ENCODE data around the gene STK11.
A peak's percentile ranks its signal among the peaks of the same experiment; 100 is the strongest.

The STK11 gene, protein sequence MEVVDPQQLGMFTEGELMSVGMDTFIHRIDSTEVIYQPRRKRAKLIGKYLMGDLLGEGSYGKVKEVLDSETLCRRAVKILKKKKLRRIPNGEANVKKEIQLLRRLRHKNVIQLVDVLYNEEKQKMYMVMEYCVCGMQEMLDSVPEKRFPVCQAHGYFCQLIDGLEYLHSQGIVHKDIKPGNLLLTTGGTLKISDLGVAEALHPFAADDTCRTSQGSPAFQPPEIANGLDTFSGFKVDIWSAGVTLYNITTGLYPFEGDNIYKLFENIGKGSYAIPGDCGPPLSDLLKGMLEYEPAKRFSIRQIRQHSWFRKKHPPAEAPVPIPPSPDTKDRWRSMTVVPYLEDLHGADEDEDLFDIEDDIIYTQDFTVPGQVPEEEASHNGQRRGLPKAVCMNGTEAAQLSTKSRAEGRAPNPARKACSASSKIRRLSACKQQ

DNA sequence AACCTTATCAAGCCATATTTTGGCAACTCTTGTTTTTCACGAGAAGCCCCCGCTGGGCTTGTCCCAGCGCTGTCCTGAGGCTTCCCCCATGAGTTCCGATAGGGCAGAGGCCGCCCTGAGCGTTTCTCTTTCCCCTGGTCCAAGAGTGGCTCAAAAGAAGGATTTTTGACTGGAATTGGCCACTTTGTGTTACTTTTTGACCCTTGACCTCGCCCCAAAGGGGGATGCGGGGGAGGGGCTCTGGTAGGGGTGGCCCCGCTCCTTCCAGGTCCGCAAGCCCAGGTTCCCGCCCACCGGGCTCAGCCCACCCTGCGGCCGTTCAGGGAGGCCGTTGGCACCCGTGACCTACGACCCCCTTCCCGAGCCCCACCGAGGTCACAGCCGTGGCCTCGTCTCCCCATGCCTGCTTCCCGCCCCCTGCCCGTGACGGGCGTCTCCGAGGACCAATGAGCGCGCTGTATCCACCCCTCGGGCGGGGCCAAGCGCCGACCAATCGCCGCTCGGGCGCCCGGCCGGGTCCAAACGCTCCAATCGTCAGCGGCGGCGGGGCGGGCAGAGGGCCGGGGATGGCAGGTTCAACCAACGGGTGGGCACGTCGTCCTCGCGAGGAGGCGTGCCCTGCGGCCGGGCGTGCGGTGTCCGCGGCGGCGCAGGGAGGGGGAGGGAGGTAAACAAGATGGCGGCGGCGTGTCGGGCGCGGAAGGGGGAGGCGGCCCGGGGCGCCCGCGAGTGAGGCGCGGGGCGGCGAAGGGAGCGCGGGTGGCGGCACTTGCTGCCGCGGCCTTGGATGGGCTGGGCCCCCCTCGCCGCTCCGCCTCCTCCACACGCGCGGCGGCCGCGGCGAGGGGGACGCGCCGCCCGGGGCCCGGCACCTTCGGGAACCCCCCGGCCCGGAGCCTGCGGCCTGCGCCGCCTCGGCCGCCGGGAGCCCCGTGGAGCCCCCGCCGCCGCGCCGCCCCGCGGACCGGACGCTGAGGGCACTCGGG lies at the start of gene STK11:
STK11 (plus strand) TSS at position 665 of the 986 bp plus-strand sequence. CDS start 1,136 bp downstream, outside the sequence.
- peak; percentile 92 for DNase-seq

DNA sequence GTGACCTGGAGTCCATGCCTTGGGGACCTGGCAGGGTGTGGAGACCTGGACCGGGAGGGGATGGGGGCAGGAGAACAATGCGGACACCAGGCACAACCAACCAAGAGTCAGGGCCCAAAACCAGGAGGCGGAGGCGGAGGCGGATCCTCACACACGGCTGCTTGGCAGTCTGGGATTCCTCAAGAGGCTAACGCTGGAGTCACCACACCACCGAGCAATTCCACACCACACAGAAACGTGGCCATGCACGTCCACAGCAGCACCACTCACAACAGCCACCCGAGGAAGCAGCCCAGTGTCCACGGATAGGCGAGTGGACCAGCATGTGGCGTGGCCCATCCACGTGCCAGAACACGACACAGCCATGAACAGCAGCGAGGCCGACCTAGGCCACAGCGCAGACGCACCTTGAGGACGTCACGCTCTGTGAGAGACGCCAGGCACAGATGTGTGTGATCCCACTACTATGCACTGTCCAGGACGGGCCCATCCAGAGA lies 49.2 kb upstream of the STK11 start:
- DNase-seq = no peak

DNA sequence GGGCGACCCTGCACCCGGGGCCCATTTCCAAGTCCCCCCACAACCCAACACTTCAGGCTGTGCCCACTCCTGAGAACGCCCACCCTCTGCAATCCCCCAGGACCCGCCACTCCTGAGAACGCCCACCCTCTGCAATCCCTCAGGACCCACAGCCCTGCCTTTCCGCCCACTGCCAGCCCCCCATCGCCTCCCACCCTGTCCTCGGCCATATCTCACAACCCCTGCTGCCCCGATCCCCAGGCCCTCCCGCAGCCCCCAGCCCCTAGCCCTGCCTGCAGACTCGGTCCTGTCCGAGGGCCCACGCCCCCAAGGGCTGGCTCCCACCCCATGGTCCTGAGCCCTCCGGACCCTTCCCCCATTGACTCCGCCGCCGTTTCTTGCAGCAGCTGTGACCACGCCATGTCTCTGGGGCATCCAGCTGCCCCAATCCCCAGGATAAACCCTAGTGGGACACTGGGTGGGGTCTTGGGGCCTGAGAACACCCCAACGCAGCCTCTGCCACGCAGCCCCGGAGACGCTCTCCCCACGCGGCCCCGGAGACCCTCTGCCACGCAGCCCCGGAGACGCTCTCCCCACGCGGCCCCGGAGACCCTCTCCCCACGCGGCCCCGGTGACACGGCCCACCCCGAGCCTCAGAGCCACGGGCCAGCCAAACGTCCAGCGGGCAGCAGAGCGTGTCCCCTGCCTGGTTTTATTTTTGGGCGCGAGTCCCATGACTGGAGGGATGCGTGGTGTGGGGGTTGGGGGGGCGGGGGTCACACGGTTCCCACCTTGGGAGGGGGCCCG lies 48.6 kb upstream of the STK11 start:
- no peak for DNase-seq

DNA sequence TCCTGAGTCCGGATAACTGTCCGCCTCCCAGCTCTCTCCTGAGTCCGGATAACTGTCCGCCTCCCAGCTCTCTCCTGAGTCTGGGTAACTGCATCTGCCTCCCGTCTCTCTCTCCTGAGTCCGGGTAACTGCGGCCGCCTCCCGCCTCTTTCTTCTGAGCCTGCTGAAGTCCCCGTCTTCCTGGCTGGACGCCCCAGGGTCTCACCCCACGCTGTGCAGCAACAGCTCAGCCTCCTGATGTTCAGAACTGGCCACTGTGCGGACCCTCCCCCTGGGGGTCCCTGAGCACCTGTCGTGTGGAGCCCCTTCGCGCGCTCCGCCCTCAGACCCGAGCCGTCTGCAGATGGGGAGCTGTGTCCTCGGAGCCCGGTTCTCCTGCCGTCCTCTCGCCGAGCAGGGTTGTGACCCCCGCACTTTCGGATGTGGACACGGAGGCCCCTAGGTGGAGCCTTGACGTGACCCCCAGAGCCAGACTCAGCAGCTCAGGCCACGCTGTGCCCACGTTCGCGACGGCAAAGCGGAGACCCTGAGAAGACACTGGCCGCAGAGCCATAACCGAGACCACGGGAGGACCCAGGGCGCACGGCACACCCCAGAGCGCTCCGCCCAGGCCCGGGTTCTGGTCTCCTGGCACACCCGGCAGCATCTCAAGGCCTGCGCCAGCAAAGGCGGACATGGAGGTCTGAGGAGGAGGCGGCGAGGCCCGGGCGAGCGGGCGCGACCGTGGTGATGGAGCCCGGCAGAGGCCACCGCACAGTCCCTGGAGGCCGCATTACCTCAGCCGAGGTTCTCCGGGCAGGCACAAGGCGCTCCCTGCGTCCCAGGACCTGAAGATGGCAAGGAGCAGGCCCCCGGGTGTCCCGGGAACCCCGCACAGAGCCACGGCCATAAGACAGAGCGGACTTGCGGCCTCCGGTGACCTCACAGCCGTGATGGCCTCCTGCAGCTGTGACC lies 47.4 kb upstream of the STK11 start:
- no peak for DNase-seq

DNA sequence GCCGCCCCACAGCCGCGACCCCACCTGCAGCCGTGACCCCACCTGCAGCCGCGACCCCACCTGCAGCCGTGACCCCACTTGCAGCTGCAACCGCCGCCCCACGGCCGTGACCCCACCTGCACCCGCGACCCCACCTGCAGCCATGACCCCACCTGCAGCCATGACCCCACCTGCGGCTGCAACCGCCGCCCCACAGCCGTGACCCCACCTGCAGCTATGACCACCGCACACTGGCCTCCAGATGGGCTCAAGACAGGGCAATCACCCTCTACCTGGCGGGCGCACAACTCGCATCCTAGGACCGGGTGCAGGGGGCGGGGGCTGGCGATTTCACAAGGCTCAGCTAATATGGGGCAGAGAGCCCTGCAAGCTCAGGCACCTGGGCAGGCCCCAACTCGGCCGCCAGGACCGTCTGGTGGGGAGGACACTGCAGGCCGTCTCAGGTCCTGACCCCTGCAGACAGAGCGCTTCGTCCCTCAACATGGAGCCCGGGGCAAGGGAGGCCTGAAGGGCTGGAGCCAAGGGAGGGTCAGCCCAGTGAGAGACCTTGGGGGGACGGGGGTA lies 46.6 kb upstream of the STK11 start:
- no peak for DNase-seq

DNA sequence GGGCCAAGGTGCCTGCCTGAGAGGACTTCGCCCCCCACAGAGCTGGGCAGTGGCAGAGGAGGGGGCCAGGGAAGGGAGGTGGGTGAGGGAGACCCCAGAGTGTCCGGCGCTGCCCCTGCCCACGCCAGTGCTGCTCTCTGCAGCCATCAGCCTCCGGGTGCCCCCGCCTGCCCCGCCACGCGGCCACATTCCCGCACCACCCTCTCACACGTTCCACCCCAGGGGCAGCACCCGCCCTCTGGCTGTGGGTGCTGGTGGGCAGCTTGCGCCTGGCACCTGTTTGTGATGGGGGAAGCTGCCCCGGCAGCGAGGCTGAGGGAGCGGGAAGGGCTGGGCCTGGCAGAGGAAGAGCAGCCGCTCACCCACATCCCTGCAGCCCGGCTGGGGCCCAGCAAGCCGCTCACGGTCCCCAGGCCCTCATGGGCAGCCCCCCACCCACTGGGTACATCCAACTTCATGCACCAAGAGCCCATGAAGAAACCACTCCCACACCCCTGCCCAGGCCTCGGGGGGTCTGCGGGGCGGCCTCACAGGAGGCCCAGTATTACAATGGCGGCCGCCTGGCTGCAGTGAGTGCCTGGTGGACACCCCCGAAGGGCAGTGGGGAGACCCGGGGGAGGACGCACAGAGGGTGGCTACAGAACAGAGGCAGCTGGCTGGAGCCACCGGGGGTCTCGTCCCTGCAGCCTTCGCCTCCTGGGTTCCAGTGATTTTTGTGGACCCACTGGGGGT lies 45.5 kb upstream of the STK11 start:
- DNase-seq = no peak

DNA sequence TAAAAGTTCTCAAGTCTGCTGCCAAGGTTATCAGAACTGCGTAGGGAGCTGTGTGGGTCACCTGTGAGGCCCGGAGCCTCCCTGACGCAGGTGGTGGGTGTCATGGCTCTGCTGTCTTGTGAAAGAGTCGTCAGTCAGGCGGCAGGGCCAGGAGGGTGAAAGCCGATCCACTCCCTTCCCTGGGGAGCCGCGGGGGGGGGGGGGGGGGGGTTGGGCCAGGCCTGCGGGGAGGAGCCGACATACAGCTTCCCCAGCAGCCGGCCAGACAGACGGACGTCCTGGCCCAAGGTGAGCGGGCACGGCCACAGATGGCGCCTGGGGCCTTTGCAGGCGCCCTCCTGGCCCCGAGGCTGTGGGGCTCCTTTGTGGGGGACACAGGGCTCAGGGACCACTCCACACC lies 43.9 kb upstream of the STK11 start:
- no peak for DNase-seq

DNA sequence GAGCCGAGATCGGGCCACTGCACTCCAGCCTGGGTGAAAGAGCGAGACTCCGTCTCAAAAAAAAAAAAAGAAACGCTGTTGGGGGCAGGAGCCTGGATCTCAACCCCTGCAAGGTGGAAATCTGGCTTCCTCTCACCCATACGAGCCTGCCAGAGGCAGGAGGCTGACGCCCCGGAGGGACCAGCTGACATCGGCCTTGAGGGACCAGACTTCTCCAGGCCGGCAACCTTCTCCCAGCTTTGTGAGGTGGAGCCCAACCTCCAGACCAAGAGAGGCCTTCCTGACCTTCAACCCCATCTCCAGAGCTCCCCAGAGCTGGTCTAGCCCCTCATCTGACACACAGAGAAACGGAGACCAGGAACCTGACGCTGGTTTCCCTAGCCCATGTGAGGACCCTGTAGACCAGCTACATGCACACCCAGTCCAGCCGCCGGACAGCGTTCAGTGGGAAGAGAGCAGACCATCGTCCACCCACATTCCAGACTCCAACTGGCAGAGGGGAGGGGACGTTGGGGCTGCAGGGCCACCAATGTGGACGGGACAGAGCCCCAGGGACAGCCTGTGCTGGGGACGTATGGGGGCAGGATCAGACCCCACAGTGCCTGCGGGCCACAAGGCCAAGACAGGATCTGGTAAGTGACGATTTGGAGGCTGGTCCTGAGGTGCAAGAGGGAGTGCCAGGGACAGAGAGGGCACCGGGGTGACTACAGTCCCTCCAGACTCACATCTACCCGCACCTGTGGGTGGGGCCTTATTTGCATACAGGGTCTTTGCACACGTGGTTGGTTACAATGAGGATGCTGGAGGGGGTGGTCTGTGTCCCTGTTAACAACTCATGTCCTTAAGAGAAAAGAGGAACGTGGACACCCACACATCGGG lies 42.9 kb upstream of the STK11 start:
- DNase-seq = no peak

DNA sequence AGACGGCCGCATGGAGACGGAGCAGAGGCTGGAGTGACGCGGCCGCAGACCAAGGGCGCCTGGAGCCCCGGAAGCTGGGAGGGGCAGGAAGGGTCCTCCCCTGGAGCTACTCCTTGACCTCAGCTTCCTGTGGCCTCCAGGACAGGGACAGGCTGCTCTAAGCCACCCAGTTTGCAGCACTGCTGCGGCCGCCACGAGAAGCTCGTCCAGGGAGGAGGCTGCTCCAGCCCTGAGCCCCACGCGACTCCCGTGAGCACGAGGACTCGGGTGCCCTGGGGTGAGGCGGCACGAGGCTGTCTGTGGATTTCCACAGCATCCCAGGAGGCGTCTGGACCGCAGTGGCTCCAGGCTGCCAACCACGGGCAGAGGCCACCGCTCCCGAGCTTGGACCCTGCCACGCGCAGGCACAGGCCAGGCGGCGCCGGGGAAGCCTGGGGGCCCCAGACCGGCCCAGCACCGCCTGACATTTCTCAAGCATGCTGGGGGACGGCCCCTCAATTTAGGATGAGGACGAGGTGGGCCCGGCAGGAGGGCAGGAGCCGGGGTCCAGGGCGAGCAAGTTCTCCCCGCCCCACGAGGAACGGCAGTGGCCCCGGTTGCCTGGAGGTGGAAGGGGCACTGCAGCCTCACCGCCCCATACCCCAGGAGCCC lies 42.2 kb upstream of the STK11 start:
- DNase-seq = no peak

DNA sequence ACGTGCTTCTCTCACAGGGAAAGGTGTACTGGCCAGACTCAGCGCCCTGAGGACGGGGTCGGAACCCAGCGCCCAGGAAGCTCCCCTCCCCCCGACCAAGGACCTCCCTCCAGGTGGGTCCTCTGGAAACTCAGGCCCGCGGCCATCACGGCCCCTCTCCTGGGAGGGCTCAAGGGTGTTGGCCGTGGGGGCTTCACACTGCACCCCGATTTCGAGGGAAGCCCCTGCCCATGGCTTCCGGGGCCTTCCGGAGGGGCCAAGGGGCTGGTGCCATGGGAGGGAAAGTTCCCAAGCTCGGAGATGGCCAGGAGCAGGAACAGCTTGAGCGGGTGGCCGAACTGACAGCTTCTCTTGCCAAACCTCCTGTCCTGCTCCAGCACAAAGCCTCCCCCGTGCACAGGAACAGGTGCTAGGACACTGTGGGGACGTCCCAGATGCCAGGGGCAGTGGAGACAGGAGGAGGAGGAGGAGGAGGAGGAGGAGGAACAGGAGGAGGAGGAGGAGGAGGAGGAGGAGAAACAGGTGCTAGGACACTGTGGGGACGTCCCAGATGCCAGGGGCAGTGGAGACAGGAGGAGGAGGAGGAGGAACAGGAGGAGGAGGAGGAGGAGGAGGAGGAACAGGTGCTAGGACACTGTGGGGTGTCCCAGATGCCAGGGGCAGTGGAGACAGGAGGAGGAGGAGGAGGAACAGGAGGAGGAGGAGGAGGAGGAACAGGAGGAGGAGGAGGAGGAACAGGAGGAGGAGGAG lies 41.5 kb upstream of the STK11 start:
- DNase-seq = no peak

DNA sequence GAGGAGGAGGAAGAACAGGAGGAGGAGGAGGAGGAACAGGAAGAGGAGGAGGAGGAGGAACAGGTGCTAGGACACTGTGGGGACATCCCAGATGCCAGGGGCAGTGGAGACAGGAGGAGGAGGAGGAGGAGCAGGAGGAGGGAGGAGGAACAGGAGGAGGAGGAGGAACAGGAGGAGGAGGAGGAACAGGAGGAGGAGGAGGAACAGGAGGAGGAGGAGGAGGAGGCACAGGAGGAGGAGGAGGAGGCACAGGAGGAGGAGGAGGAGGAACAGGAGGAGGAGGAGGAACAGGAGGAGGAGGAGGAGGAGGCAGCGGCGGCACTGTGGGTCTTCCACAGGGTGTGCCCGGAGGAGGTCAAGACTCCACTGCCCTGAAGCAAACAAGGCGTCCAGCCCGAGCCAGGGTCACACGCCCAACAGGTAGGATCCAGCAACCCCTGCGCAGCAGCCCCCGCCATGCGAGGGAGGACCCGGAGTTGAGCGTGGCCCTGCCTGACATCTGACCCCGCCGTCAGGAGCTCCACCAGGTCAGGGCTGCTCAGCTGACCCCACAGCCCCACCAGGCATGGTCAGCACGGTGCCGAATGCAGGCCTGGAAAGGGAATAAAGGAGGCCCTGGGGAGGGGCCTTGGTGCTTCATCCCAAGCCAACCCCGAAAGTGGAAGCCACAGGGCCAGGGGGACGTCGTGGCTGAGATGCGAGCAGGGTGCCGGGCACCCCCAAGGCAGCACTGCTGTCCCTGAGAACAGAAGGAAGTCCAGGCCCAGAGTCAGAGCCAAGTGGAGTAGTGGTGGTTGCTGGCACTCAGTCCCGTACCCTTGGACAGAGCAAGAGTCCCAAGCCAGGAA lies 40.7 kb upstream of the STK11 start:
- no peak for DNase-seq

DNA sequence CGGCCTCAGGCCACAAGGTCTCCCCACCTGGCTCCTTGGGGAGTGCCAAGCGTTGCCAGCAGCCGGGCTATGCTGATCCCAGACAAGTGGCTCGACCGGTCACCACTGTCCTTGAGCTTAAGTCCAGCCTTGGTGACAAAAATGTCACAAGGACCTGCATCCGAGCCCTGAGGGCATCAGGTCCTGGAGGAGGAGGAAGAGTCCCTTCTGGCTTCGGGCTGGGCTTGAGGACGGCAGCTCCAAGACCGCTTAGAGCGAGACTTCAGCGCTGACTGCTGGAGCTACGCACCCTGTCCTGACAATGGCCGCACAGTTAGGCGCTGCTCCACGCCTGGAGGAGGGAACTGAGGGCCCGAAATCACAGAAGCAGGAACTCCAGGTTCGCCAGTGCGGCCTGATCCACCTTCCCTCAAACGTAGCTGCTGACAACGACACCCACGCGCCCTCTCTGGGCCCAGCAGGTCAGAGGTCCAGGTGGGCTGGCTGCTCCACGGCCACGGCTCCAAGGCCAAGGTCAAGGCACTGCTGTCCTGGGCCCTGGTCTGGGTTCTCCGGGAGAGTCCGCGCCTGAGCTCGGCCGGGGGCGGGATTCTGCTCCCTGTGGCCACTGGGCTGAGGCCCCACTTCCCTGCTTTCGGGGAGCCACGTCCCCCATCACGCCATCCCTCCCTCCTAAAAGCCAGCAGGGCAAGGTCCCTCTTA lies 38.6 kb upstream of the STK11 start:
- DNase-seq = no peak

DNA sequence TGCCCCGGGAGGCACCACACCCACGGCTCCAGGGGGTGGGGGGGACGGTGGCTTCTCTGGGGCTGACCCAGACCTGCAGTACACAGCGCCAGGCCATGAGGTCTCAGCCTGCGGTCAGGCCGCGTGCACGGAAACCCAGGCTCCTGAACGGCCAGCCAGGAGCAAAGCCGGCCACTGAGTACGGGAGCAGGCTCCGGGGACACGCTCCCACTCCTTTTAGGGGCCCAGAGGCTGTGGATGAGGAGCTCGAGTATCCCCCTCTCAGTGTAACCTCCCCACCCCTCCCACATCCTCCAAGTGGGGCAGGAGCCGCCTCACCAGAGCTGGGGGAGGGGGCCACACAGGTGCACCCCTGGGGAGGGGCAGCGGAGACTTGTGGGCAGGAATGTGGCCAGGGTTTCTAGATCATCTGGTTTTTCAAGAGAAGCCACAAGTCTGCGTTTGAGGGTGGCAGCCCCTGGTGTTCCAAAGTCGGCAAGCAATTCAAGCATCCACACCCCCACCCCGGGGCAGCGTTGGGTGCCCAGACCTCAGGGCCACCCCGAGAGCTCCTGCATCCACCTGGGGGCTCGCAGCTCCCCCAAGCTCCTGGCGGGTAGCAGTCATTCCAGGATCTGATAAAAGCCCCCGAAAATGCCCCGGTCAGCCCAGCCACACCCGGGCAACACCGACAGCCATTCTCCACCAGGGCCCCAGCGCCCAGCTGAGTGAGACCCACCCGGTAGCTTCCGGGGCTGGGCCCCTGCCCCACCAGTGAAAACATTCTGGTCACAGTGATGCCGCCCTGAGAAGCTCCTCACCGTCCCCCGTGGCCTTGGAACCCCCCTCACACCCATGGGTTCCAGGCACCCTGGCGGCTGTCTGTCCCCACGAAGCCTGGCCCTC lies 37.6 kb upstream of the STK11 start:
- DNase-seq = no peak

DNA sequence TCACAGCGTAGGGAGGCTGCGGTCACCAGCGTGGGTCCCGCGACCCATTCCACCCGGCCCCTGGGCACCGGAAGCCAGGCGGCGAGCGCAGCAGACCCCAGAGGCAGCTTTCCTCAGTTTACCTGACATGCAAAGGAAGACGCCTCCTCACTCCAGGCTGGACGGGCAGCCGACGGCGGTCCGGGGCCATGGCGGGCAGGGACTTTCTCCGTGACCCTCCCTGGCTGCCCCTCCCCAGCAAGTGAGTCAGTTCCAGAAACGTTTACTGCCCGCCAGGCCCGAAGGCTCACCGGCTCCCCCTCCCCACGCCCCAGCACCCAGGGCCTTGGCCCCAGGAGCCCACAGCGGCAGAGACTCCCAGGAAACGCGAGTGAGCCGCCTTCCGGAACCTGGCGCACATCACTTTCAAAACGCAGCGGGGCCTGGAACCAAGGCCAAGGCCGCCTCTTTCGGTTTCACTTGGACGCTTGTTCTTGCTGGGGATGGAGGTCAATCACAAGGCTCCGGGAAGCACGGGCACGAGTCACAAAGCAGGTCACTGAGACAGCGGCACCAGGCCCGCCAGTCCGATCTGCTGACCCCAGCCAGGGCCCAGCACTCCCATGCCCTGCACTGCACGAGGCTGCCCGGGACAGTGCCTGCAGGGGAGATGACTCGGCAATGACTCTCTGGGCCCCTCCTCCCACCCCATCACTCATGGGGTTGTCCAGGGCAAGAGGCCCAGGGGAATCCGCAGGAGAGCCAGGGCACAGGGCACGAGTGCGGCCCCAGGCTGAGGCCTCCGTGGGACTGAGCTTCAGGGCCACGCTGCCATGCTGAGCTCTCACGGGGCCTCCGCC lies 36.8 kb upstream of the STK11 start:
- no peak for DNase-seq

All from NCI-H1417 treated with DMSO at 0.1 percent for 48 hours (cell line).